Right renal cortex interstitium (tissue), 3 donors: ENCODE results near the gene SSTR5. TPM values are rescaled to one million over a fixed set of nuclear protein-coding genes. Genes with fewer than 3 reads are reported as not detected.

Experiments
- DNase-seq, 3 donors: peaks; one replicate each; pipeline ENCODE4 v3.0.0-alpha.2; 2013; ENCODE audit warnings: low read depth in 3 of 3, low spot score in 2 of 3
- polyA plus RNA-seq, 3 donors: library from polyadenylated mRNA; unstranded; fragments of 120-200 nt; gene quantifications; one replicate each; pipeline ENCODE4 v1.2.1, GENCODE V29; 2013; ENCODE audit not compliant: insufficient read length in 3 of 3

SSTR5 gene
- polyA plus RNA-seq, 3 donors: 0.18 to 0.21 TPM; not detected in 1

GRCh38 chr16:1101133-1101532 lies 28.6 kb downstream of the SSTR5 start:
- no peak for DNase-seq

DNA sequence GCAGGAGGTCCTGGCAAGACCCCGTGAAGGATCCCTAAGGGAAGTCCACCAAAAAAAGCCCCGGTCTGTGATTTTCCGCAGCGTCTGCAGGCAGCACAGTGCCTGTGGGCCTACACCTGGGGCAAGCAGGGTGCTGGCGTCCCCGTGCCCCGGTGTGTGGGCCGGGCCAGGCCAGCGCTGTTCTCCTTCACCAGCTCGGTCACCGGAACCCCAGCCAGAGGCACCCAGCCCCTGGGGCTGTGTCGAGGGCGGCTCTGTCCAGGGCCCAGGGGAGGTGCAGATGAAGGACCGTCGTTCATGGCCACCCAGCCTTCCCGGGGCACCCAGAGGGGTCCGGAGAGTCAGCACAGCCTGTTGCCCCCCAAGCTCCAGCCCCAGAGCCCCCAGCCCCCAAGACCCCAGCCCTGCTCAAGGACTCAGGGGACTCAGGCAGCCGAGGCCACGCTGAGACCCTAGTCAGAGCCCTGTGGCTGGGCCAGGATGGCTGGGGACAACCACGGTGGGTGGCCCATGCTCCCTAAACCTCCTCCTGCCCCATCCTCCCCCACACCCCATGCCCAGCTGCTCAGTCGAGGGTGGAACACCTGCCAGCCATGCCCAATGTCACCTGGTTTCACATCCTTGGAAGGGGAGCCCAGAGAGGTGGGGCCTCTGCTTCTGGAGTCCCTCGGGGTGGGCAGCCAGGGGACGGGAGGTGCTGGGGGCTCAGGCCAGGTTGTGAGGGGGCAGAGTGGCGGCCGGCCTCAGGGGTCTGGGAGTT lies 29.2 kb downstream of the SSTR5 start:
- no peak for DNase-seq

- no peak for DNase-seq
Observed at GRCh38 chr16:1102333-1102700, 29.8 kb downstream of the SSTR5 start.

GRCh38 chr16:1102921-1103635 lies 30.5 kb downstream of the SSTR5 start:
- no peak for DNase-seq

DNA sequence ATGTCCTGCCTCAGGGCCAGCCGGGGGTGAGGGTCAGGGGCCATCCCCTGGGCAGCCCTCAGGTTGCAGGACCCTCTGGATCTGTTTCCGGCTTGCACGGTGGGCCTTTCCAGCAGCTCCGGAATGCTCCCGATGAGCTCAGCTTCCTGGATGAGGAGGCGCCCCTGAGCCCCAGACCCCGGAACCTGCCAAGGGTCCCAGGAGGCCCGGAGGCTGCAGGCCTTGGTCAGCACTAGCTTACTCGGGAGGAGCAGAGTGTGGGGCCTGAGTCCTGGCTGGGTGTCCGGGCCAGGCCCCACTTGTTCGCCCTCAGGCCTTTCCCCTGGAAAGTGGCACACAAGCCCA lies 31.1 kb downstream of the SSTR5 start:
- DNase-seq: no peak

DNA sequence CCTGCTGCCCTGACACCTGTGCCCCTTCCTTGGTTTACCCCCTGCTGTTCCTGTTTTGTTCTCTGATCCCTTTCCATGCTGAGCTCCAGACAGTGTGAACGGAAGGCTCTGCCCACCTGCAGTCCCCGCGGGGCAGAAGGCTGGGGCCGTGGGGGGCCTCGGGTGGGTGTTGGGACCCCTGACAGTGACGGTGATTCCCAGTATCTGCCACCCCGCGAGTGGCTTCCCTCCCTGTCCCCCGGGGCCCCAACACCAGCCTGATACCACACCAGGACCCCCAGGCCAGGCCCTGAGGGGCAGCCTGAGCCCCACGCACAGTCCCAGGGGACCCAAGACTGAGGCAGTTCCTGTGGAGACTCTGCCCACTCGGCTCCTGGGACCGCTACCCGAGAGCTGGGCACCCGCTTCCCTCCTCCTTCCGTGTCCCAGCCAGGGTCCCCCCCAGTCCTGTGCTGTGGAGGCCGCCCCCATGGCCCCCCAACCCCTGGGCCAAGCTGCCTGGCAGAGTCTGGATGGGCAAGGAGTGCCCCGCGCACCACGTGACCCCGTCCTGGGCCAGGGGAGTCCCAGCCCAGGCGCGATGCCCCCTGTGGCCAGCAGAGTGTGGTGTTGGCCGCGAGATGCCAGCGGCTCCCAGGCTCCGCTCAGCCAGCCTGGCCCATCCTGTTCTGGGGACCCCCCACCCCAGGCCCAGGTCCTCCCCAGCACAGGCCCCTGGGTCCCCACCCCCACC lies 33.5 kb downstream of the SSTR5 start:
- DNase-seq: no peak

DNA sequence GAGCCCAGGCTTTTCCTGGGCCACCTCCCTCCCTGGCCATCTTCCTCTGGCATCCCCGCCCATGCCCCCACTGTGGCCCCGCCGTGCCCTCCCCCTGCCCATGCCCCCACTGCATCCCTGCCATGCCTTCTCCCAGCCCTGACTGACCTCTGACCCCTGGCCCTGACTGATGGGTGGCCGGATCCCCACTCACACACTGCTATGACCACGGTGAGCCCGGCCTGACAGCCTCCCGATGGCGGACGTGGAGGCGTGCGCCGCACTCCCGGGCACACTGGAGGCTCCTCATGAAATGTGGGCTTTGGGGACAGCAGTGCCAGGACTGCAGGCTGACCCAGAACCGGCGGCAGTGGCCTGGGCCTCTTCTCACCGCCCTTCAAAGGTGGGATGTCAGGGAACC lies 34.1 kb downstream of the SSTR5 start:
- no peak for DNase-seq

GRCh38 chr16:1107141-1107540 lies 34.6 kb downstream of the SSTR5 start:
- DNase-seq: no peak

DNA sequence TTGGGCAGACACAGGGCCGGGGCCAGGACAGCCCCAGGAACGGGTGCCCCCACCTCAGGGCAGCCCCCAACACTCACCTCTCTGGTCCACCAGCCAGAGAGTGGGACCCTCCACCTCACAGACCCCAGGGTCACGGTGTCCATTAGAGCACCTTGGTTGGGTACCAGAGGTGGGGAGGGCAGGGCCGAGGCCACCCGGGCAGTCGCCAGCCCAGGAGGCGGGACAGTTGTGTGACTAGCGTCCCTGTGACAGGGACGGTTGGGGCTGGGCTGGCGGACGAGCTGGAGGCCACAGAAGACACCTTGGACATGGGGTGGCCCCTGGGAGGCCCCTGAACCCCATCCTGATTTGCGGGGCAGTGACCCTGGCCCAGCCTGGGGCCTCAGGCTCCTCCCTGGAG lies 35.2 kb downstream of the SSTR5 start:
- DNase-seq: no peak

- no peak for DNase-seq
Observed at GRCh38 chr16:1108299-1109252, 36.0 kb downstream of the SSTR5 start.

GRCh38 chr16:1109648-1110047 lies 37.1 kb downstream of the SSTR5 start:
- no peak for DNase-seq

DNA sequence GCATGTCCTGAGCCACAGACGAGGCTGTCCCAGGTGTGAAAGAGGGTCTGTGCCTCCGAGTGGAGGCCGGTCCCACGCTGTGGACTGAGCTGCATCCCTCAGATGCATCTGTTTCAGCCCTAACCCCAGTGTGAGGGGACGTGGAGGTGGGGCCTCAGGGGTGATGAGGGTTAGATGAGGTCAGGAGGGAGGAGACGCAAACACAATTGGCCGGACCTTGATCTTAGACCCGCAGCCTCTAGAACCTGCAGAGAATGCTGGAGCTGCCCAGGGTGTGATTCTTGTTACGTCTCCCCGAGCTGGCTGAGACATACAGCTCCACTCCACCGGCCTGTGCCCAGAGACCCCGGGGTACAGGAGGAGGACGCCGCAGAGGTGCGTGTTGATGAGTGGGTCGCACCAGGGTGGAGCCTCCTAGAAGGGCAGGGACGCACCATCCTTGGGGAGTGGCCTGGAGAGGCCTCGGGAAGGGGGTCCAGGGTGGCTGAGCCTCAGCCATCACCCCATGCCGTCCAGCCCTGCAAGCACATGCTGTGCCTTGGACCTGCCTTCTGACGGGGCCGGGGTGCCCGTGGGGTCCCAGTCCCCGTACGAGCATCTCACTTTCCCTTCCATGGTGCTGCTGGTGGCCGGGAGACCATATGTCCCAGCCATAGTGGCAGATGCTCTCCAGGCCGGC lies 40.1 kb downstream of the SSTR5 start:
- DNase-seq: no peak

DNA sequence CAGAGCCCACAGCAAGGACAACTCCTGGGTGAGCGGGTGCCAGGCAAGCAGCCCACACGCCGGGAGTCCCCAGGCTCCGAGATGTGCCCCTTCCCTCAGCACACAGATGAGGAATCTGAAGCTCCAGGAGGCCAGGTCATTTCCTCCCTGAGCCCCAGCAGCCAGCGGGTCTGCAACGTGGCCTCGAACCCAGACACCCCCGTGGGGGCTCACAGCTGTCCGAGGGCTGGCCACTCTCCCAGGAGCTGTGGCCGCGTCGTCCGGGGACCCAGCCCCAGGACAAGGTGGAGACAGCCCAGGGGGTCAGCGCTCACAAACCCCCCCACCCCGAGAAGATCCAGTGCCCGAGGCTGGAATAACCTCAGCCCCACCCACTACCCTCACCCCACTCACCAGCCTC lies 40.9 kb downstream of the SSTR5 start:
- DNase-seq: no peak

GRCh38 chr16:1113889-1114526 lies 41.5 kb downstream of the SSTR5 start:
- no peak for DNase-seq

- no peak for DNase-seq
Observed at GRCh38 chr16:1116693-1117077, 44.1 kb downstream of the SSTR5 start.

DNA sequence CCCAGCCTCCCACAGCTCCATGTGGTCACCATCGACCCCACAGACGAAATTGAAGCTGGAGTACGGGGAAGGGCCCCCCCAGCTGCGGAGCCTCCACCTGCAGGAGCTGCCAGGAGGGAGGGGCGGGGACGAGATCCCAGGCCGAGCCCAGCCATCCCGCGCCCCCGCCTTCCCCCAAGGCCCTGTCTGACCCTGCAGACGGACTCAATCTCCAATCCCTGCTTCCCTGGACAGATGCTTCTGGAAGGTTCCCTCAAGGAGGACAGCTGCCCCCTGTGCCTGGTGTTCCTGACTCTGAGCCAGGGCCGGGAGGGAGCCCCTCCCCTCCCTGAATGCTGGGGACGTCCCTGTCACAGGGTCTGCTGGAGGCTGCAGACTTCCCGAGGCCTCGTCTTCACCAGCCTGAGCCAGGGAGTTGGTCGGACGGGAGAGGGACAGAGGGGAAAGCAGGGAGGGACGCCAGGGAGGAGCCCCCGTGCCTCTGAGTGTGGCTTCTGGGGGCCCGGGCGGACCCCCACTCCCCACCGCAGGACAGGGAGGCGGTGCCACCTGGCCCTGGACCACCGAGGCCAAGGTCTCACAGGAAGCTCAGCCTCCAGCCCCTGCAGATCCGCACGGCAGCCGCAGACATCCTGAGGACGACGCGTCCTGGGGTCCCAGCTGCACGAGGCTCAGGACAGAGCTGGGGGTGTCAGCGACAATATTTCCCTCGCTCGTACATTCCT lies 44.8 kb downstream of the SSTR5 start:
- DNase-seq: no peak

GRCh38 chr16:1117926-1118325 lies 45.4 kb downstream of the SSTR5 start:
- no peak for DNase-seq

DNA sequence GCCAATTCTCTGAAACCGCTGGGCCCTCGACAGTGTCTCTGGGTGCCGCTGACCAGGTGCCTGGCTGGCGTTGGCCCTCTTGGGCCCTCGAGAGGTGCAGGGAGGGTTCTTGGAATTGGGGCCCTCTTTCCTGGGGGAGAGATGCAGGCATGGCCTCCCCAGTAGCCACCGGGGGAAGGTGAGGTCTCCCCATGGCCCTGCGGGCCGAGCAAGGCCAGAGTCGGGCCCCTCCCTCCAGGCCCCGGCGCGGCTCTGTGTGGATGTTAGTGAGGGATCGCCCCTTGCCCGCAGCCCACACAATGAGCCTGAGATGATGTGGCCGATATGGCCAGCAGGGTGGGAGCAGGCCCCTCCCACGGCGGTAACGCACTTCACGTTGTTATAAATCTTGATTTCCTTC lies 46.6 kb downstream of the SSTR5 start:
- no peak for DNase-seq
